Testis (tissue), 3 donors: Measurements from ENCODE around the gene SLC17A9. TPM values are rescaled to one million over a fixed set of nuclear protein-coding genes. Genes with fewer than 3 reads are reported as not detected.

Source experiments
- DNase-seq: peaks from one replicate; pipeline ENCODE4 v3.0.0-alpha.2; 2019
- H3K27ac ChIP-seq, 2 donors: fragments of 200-600 bp; sonication (generic); one replicate each; pipeline ENCODE4 v1.5.1; 2019
- H3K27me3 ChIP-seq: fragments of 200-600 bp; sonication (generic); one replicate; pipeline ENCODE4 v1.5.1; 2019
- H3K36me3 ChIP-seq: fragments of 200-600 bp; sonication (generic); one replicate; pipeline ENCODE4 v1.5.1; 2017; ENCODE audit warnings: low read depth; ENCODE audit errors: missing control alignments
- H3K4me1 ChIP-seq: fragments of 200-600 bp; sonication (generic); one replicate; pipeline ENCODE4 v1.5.1; 2019
- H3K4me3 ChIP-seq, 2 donors: fragments of 200-600 bp; sonication (generic); one replicate each; pipeline ENCODE4 v1.5.1; 2017 to 2019
- H3K9me3 ChIP-seq: fragments of 200-600 bp; sonication (generic); one replicate; pipeline ENCODE4 v1.5.1; 2017
- POLR2A ChIP-seq: fragments of 450-650 bp; IDR thresholded peaks from one replicate; pipeline ENCODE4 v1.6.1; 2017; ENCODE audit warnings: antibody characterized with exemption, mild to moderate bottlenecking, moderate library complexity
- WGBS, 2 donors: methylation state at CpG; one replicate each; pipeline ENCODE4 v1.1.5; 2018; 5-methylcytosine and 5-hydroxymethylcytosine counted together
- intact Hi-C: fragments of 100-400 bp; cut with DNase I; formaldehyde crosslinking; loops from one replicate; pipeline ENCODE4 v1.15.1; 2023; ENCODE audit warnings: low total_unique reads
- polyA plus RNA-seq: library from polyadenylated mRNA; stranded (reverse); fragments of 350-450 nt; fragmentation: Illumina TruSeq; extraction: RNeasy Lipid Tissue Mini Kit (QIAGEN cat#74804); gene quantifications from one replicate; pipeline ENCODE4 v1.2.3, GENCODE V29; 2014; ENCODE audit warnings: low read depth, low replicate concordance; ENCODE audit not compliant: insufficient read depth
- total RNA-seq, 2 donors: library from RNA; depleted of rRNA; stranded (reverse); fragments of >200 nt; gene quantifications; one replicate each; pipeline ENCODE4 v1.2.3, GENCODE V29; 2016
- TF ChIP-seq, protein P1 (sequence below), 3 experiments: fragments of 450-650 bp in 2 of 3; fragments of 200-600 bp in 1 of 3; sonication (generic) in 1 of 3; IDR thresholded peaks; one replicate each; pipeline ENCODE4 v1.5.1; 2016 to 2019; ENCODE audit warnings: antibody characterized with exemption in 3 of 3, mild to moderate bottlenecking in 2 of 3, moderate library complexity in 1 of 3

SLC17A9 gene
- total and polyA plus RNA-seq, 3 donors from 2014 or later: 2.1 to 3.2 (median 2.9) TPM

DNA sequence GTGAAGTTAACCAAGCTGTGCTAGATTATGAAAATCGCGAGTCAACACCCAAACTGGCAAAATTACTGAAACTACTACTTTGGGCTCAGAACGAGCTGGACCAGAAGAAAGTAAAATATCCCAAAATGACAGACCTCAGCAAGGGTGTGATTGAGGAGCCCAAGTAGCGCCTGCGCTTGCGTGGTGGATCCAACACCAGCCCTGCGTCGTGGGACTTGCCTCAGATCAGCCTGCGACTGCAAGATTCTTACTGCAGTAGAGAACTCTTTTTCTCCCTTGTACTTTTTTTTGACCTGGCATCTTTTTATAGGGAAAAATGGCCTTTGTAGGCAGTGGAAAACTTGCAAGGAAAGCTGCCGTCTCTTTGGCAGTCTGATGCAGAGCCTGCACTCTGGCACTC lies 7.8 kb upstream of the SLC17A9 start:
- no peak overlapping the region for H3K27ac ChIP-seq
- whole genome bisulfite sequencing, 2 donors: 92 to 93% methylated on average over 10 of the region's 10 CpGs
- no peak for DNase-seq
- H3K9me3 ChIP-seq: no peaks in the 10 kb centered on the region
- no peak overlapping the region for H3K4me3 ChIP-seq
- H3K27me3 ChIP-seq: no peaks in the 10 kb centered on the region
- H3K4me1 ChIP-seq: peaks cover 22% of the 10 kb centered on the region
- H3K36me3 ChIP-seq: peaks cover 3% of the 10 kb centered on the region
- TF ChIP-seq POLR2A: no peak
- TF ChIP-seq, protein P1, sequence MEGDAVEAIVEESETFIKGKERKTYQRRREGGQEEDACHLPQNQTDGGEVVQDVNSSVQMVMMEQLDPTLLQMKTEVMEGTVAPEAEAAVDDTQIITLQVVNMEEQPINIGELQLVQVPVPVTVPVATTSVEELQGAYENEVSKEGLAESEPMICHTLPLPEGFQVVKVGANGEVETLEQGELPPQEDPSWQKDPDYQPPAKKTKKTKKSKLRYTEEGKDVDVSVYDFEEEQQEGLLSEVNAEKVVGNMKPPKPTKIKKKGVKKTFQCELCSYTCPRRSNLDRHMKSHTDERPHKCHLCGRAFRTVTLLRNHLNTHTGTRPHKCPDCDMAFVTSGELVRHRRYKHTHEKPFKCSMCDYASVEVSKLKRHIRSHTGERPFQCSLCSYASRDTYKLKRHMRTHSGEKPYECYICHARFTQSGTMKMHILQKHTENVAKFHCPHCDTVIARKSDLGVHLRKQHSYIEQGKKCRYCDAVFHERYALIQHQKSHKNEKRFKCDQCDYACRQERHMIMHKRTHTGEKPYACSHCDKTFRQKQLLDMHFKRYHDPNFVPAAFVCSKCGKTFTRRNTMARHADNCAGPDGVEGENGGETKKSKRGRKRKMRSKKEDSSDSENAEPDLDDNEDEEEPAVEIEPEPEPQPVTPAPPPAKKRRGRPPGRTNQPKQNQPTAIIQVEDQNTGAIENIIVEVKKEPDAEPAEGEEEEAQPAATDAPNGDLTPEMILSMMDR (IDR thresholded peaks at IDR 0.05): no peak
- intact Hi-C loops: no loop called here

DNA sequence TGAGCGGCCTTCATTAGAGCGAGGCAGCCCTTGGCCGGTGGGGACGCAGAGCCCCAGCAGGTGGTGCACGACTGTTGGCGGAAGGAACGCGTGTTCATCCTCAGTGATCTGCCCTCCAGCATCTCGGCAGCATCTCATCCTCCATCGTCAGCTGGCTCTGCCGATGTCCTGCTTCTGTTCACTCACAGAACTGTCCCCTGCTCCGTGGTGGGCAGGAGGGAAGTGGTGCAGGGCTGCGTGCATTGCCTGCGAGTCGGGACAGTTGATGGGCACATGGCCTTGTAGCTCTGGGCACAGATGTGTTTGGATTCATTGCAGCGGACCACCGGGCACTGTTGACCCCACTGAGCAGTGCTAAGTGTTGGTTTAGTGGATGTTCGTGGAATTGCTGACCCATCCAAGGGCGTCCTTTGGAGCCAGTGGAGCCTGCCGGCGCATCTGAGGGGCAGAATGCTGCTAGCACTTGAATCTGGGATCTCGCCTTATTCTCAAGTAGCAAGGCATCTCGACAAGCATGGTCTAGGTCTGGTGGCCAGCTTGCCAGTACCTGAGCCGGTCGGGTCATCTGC lies 6.7 kb upstream of the SLC17A9 start:
- H3K4me3 ChIP-seq: no peak overlapping the region
- H3K4me1 ChIP-seq: peaks cover 16% of the 10 kb centered on the region
- H3K36me3 ChIP-seq: peaks cover 3% of the 10 kb centered on the region
- DNase-seq: no peak
- intact Hi-C loops: no loop called here
- no peak overlapping the region for H3K27ac ChIP-seq
- TF ChIP-seq POLR2A: no peak
- TF ChIP-seq, protein P1 (IDR thresholded peaks at IDR 0.05): no peak
- WGBS, 2 donors: 91 to 92% methylated on average over 20 to 25 of the region's 25 CpGs
- no peaks in the 10 kb centered on the region for H3K27me3 ChIP-seq
- no peaks in the 10 kb centered on the region for H3K9me3 ChIP-seq

DNA sequence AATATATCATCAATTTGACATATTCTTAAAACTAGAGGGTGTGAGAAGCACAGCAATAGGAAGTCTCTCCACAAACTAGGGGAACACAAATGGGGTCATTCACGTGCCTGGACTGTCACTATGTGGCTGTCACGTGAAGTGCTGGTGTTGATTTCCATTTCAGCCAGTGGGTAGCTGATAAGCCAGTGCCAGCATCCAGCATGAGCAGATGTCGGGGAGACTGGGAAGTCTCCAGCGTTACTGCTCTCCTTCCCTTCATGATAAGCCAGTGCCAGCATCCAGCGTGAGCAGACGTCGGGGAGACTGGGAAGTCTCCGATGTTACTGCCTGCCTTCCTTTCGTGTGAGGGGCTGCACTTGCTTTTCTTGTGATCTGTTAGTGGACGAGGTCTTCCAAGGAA lies 5.6 kb upstream of the SLC17A9 start:
- H3K36me3 ChIP-seq: peaks cover 3% of the 10 kb centered on the region
- no peak overlapping the region for H3K4me3 ChIP-seq
- H3K27me3 ChIP-seq: no peaks in the 10 kb centered on the region
- no peaks in the 10 kb centered on the region for H3K9me3 ChIP-seq
- WGBS, 2 donors: 33 to 38% methylated on average over 9 to 10 of the region's 10 CpGs
- DNase-seq: peak; percentile 67
- H3K27ac ChIP-seq: no peak overlapping the region
- H3K4me1 ChIP-seq: peaks cover 12% of the 10 kb centered on the region
- intact Hi-C loops: no loop called here
- TF ChIP-seq, protein P1 (IDR thresholded peaks at IDR 0.05): no peak
- no peak for TF ChIP-seq POLR2A

DNA sequence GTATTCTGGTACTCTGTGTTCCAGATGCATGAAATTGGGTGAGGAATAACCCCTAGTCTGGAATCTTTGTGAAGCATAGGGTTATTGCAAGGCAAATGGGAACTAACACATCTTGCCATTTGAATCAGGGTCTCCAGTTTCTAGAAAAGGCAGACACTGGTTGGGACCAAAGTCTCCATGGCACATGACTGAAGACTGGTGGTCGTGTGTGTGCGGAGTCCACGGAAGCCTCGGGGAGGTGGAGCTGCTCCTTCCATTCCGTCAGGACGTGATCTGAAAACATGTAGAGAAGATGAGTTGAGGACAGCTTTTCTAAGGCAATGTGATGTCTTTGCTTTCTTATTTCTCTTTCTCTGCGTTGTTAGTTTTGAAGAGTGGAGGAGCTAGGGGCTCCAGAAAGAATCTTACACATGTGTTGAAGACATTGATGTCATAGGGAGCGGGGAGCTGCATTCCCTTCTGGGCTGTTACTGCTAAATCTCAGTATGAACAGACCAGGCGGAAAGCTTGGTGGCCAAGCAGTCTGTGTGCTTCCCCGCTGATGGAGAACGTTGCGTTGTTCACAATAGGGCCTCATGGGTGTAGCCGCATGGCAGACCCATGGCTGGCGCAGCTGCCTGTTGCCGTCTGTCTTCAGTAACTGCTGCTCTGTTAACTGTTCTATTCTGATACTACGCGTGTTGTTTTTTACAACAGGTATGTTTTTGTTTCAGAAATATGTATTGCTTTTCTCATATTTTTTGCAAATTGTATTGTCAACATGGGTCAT lies 4.8 kb upstream of the SLC17A9 start:
- TF ChIP-seq, protein P1 (IDR thresholded peaks at IDR 0.05): no peak
- H3K36me3 ChIP-seq: peaks cover 3% of the 10 kb centered on the region
- intact Hi-C loops: no loop called here
- DNase-seq: no peak
- H3K27ac ChIP-seq: no peak overlapping the region
- WGBS, 2 donors: 92 to 95% methylated on average over 17 of the region's 17 CpGs
- no peak overlapping the region for H3K4me3 ChIP-seq
- peaks cover 19% of the 10 kb centered on the region for H3K4me1 ChIP-seq
- no peaks in the 10 kb centered on the region for H3K27me3 ChIP-seq
- H3K9me3 ChIP-seq: no peaks in the 10 kb centered on the region
